ENCODE data around the gene ZNF853. TPM values are rescaled to one million over a fixed set of nuclear protein-coding genes. Genes with fewer than 3 reads are reported as not detected.
"Not testable (repeated sequence)": the region's sequence is repeated elsewhere in the genome, so short reads cannot be mapped to it uniquely, and the experiment has no call there.

The ZNF853 gene
- total RNA-seq, 2 experiments from 2014 or later, result 0.63 to 1.3 TPM

GRCh38 chr7:6631605-6632004 is 16.2 kb downstream of the ZNF853 start:
- CTCF ChIA-PET, result no interaction called here
- Mint-ChIP-seq H3K4me3 (no peak overlapping the region), H3K27me3 (no peaks in the 10 kb centered on the region), H3K27ac (no peak overlapping the region), H3K4me1 (peaks cover 6% of the 10 kb centered on the region), H3K36me3 (no peaks in the 10 kb centered on the region), H3K9me3 (ENCODE audit: low read depth) (no peaks in the 10 kb centered on the region)
- DNase-seq (no peak), ATAC-seq (no peak)

- H3K27ac Mint-ChIP-seq, result no peak overlapping the region
- peaks cover 2% of the 10 kb centered on the region for H3K36me3 Mint-ChIP-seq
- DNase-seq, result no peak
- no peaks in the 10 kb centered on the region for H3K9me3 Mint-ChIP-seq (ENCODE audit: low read depth)
- ATAC-seq, result no peak
- CTCF ChIA-PET, result no interaction called here
- no peaks in the 10 kb centered on the region for H3K27me3 Mint-ChIP-seq
- H3K4me3 Mint-ChIP-seq, result no peak overlapping the region
- H3K4me1 Mint-ChIP-seq, result peaks cover 18% of the 10 kb centered on the region
These were observed 18.6 kb downstream of the ZNF853 start for GRCh38 chr7:6634021-6634420.

GRCh38 chr7:6634971-6635370 is 19.6 kb downstream of the ZNF853 start:
- Mint-ChIP-seq H3K36me3 (peaks cover 11% of the 10 kb centered on the region), H3K4me1 (peaks cover 27% of the 10 kb centered on the region), H3K27ac (peak overlapping the region; percentile 36)
- H3K4me3 Mint-ChIP-seq; ATAC-seq; DNase-seq; H3K27me3 Mint-ChIP-seq; CTCF ChIA-PET; H3K9me3 Mint-ChIP-seq (ENCODE audit: low read depth): not testable (repeated sequence)

DNA sequence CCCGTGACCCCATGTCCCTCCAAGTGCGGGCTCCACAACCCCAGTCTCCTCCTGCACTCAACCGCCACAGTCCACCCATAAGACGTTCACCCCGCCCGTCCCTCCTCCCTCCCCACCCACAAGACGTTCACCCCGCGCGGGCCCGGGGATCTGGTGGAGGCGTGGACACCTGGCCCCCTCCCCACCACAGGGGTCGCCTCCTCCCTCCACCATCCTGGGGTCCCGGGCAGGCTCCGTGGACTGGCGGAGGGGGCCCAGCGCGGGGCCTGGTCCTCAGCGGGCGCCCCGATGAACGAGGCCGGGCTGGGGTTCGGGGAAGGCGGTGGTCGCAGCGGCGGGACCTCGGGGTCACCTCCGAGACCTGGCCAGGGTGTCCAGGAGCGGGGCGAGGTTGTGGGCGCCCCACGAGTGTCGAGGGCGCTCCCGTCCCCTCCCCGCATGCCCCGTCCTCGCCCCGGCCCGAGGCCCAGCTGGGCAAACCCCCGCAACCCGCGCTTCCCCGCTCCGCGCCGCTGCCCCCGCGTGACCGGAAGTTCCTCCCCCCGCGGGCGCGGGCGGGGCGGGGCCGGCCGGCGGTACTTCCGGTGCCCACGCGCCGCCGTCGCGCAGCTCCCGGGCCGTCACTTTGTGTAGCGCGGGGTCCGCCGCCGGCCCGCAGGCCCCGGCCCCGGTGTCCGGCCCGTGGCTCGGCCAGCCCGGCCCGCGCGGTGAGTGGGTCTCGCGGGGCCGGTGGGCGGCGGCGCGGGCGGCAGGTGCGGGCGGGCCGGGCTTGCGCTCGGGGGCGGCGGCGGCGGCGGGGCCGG is 21.5 kb downstream of the ZNF853 start, which contains the start of gene ZNF316:
Gene ZNF316 (plus strand): TSS at position 578 of the 803 bp plus-strand sequence. CDS start 5,092 bp downstream, outside the sequence.
- peak within 1 kb of the TSS; percentile 81 for H3K27ac Mint-ChIP-seq
- H3K4me3 Mint-ChIP-seq, result peak within 1 kb of the TSS; percentile 76
- CTCF ChIA-PET, result interaction anchor here (0.6 to 1.3 kb wide), 4 partner anchors 9 to 79 kb away, joined by 3 to 5 read pairs (median 3); no protein-coding TSS in a partner anchor
- peaks cover 25% of the 10 kb centered on the region for H3K36me3 Mint-ChIP-seq
- DNase-seq, result peak; percentile 61
- H3K4me1 Mint-ChIP-seq, result peaks cover 29% of the 10 kb centered on the region
- H3K27me3 Mint-ChIP-seq, result no peaks in the 10 kb centered on the region
- peak; percentile 80 for ATAC-seq
- H3K9me3 Mint-ChIP-seq (ENCODE audit: low read depth), result no peaks in the 10 kb centered on the region

DNA sequence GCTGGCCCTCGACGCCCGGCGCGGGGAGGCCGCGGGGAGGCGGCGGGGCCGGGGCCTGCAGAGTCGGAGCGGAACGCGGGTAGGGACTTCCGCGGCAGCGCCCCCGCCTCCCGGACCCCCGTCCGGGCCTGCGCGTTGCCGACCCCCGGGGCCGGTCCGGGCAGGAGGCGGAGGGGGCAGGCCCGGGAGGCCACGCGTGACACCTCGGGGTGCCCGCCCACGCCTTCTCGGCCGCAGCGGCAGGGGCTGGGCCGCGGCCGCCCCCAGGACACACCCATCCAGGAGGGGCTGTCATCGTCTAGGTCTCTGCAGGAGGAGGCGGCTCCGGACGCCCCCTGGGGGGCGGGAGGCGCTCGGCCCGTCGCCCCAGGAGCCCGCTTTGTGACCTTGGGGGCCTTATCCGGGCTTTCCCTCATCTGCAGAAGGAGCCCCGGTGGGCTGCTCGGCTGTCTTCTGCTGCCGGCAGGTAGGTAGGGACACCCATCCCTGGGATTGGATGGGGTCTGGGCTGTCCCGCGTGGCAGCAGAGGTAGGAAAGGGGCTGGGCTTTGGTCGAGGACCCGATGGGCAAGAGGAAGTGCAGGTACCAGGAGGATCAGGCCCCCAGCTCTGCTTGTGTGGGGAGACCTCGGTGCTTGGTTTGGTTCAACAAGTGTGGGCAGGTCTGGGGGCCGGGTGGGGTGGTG is 22.3 kb downstream of the ZNF853 start:
- peak; percentile 75 for DNase-seq
- no peaks in the 10 kb centered on the region for H3K9me3 Mint-ChIP-seq (ENCODE audit: low read depth)
- H3K27ac Mint-ChIP-seq, result peak overlapping the region; percentile 81
- peak; percentile 85 for ATAC-seq
- peak overlapping the region; percentile 76 for H3K4me3 Mint-ChIP-seq
- no peaks in the 10 kb centered on the region for H3K27me3 Mint-ChIP-seq
- H3K4me1 Mint-ChIP-seq, result peaks cover 29% of the 10 kb centered on the region
- H3K36me3 Mint-ChIP-seq, result peaks cover 33% of the 10 kb centered on the region
- CTCF ChIA-PET, result interaction anchor here (1.1 to 2.2 kb wide), 2 partner anchors 17 to 27 kb away, joined by 3 to 6 read pairs; no protein-coding TSS in a partner anchor

DNA sequence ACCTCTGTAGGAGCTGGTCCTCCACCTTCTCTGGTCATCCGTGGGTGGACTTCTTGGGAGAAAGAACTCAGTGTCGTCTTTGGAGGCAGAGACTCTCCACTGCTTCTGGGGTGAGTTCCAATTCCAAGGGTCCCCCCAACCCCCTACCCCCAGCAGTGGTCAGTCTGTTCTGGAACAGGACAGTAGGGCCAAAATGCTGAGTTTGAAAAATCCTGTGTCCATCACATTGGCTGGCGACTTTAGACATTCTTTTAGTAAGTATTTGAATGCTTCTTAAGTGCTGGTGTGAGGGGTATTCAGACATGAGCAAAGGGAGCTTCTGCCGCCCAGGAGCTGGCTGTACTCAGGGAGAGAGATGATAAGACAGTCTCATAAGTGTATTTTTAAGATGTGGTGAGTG is 23.6 kb downstream of the ZNF853 start:
- no peak for DNase-seq
- CTCF ChIA-PET, result interaction anchor here (2.2 kb wide), 1 partner anchor 19 kb away, joined by 6 read pairs; no protein-coding TSS in a partner anchor
- Mint-ChIP-seq H3K36me3 (peaks cover 41% of the 10 kb centered on the region), H3K9me3 (ENCODE audit: low read depth) (no peaks in the 10 kb centered on the region), H3K4me1 (peaks cover 29% of the 10 kb centered on the region), H3K4me3 (peak overlapping the region; percentile 76), H3K27ac (peak overlapping the region; percentile 81), H3K27me3 (no peaks in the 10 kb centered on the region)
- ATAC-seq, result no peak

DNA sequence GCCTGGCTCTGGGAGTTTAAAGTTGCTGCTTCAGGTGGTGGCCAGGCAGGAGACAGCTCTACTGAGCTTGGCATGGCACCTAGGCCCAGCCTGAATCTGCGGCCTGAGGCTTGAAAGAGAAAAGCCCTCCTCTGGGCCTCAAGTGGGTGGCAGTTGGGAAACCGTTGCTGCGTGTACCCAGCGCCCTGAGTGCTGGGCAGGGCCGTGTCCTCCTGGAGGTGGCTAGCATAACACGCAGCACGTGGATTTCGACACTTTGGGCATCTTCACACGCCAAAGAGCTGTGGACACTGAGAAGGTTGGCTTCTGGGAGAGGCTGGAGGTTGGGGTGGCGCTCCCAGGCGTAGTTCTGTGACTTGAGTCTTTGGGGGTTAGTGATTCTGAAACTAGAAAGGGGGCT is 24.2 kb downstream of the ZNF853 start:
- peaks cover 29% of the 10 kb centered on the region for H3K4me1 Mint-ChIP-seq
- no peaks in the 10 kb centered on the region for H3K27me3 Mint-ChIP-seq
- DNase-seq (no peak), ATAC-seq (no peak)
- H3K9me3 Mint-ChIP-seq (ENCODE audit: low read depth), result no peaks in the 10 kb centered on the region
- CTCF ChIA-PET, result interaction anchor here (2.2 kb wide), 1 partner anchor 19 kb away, joined by 6 read pairs; no protein-coding TSS in a partner anchor
- H3K27ac Mint-ChIP-seq, result no peak overlapping the region
- H3K36me3 Mint-ChIP-seq, result peaks cover 46% of the 10 kb centered on the region
- H3K4me3 Mint-ChIP-seq, result no peak overlapping the region

DNA sequence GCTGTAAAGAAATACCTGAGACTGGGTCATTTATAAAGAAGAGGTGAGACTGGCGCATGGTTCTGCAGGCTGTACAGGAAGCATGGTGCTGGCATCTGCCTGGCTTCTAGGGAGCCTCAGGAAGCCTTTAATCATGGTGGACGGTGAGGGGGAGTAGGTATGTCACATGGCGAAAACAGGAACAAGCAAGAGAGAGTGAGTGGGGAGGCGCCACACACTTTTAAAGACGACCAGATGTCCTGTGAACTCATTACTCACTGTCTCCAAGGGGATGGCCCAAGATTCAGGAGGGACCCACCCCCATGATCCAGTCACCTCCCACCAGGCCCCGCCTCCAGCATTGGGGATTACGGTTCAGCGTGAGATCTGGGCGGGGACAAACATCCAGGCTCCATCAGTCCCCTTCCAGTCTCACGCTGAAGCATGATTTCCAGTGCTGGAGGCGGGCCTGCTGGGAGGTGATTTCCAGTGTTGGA is 24.9 kb downstream of the ZNF853 start:
- no peaks in the 10 kb centered on the region for H3K27me3 Mint-ChIP-seq
- no peak overlapping the region for H3K4me3 Mint-ChIP-seq
- no peak for ATAC-seq
- CTCF ChIA-PET, result interaction anchor here (0.6 kb wide), 1 partner anchor 155 kb away, joined by 3 read pairs; no protein-coding TSS in a partner anchor
- no peak for DNase-seq
- H3K27ac Mint-ChIP-seq, result no peak overlapping the region
- H3K9me3 Mint-ChIP-seq (ENCODE audit: low read depth), result no peaks in the 10 kb centered on the region
- peaks cover 27% of the 10 kb centered on the region for H3K4me1 Mint-ChIP-seq
- peaks cover 52% of the 10 kb centered on the region for H3K36me3 Mint-ChIP-seq

DNA sequence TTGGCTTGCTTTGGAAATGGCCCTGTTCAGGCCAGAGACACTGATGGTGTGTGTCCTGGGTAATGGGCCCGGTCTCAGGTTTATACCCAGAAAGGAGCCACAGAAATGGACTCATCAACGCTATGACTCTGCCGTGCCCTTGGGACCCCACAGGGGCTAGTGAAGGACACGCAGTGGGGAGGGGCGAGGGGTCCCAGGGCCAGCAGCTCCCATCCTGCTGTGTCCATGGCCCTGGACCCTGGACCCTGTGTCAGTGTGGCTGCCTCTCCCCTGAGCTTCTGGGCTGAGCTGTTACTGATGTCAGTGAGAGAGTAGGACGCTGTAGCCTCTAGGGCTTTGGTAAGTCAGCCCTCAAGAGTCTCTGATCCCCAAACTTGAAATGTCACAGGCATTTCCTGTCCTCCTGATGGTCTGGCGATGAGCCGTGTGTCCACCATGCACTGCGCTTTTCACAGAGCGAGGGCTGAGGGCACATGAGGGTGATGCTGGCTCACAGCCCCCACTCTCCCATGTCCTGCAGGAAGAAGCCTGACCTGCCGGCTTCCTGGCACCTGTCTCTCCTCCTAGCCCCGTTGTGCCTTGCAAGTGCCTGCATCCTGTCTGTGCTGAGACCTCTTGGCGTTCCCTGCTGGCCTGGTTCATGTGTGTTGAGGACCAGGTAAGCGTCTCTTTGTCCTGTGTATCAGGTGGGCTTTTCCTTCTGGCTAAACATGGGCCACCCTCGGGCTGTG is 26.1 kb downstream of the ZNF853 start:
- CTCF ChIA-PET, result no interaction called here
- Mint-ChIP-seq H3K4me1 (peaks cover 24% of the 10 kb centered on the region), H3K36me3 (peaks cover 57% of the 10 kb centered on the region), H3K27ac (no peak overlapping the region), H3K4me3 (no peak overlapping the region), H3K27me3 (no peaks in the 10 kb centered on the region), H3K9me3 (ENCODE audit: low read depth) (no peaks in the 10 kb centered on the region)
- no peak for ATAC-seq
- no peak for DNase-seq

GRCh38 chr7:6642239-6642839 is 26.9 kb downstream of the ZNF853 start:
- Mint-ChIP-seq H3K27me3 (no peaks in the 10 kb centered on the region), H3K36me3 (peaks cover 65% of the 10 kb centered on the region), H3K4me1 (peaks cover 24% of the 10 kb centered on the region), H3K4me3 (no peak overlapping the region), H3K27ac (no peak overlapping the region), H3K9me3 (ENCODE audit: low read depth) (no peaks in the 10 kb centered on the region)
- ATAC-seq (no peak), DNase-seq (no peak)
- CTCF ChIA-PET, result no interaction called here

- CTCF ChIA-PET, result no interaction called here
- no peak for DNase-seq
- peaks cover 71% of the 10 kb centered on the region for H3K36me3 Mint-ChIP-seq
- no peaks in the 10 kb centered on the region for H3K27me3 Mint-ChIP-seq
- ATAC-seq, result no peak
- H3K4me3 Mint-ChIP-seq, result no peak overlapping the region
- H3K27ac Mint-ChIP-seq, result no peak overlapping the region
- no peaks in the 10 kb centered on the region for H3K9me3 Mint-ChIP-seq (ENCODE audit: low read depth)
- H3K4me1 Mint-ChIP-seq, result peaks cover 21% of the 10 kb centered on the region
These were observed 27.6 kb downstream of the ZNF853 start for GRCh38 chr7:6642861-6643640.

DNA sequence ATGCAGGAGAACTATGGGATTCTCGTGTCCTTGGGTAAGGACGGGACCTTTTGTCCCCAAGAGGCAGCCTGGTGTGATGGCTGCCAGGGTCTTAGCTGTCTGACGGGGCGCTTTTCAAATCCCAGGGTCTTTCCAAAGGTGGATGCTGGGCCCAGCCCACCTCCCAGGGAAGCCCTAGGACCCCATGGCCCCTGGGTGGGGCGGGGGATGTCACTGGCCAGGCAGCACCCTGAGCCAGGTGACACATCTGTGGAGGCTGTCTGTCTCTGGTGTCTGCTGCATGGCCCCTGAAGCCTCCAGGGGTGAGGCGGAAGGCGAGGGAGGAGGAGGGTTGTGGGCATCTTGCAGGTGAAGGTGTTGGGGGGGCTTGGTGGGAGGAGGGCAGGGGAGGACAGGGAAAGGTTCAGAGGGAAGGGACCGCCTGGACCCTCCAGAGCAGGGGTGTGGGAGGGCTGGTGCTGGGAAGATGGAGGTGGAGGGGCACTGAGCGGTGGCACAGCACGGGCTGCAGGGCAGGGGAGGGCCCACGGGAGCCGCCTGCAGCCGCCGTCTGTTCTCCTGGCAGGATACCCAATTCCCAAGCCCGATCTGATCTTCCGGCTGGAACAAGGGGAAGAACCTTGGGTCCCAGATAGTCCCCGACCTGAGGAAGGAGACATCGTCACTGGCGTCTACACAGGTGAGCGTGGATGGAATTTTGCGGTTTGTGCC is 28.7 kb downstream of the ZNF853 start:
- no peak for ATAC-seq
- CTCF ChIA-PET, result interaction anchor here (0.6 kb wide), 1 partner anchor 50 kb away, joined by 3 read pairs; no protein-coding TSS in a partner anchor
- peaks cover 11% of the 10 kb centered on the region for H3K4me1 Mint-ChIP-seq
- no peak for DNase-seq
- H3K4me3 Mint-ChIP-seq, result no peak overlapping the region
- H3K9me3 Mint-ChIP-seq (ENCODE audit: low read depth), result no peaks in the 10 kb centered on the region
- H3K36me3 Mint-ChIP-seq, result peaks cover 76% of the 10 kb centered on the region
- no peak overlapping the region for H3K27ac Mint-ChIP-seq
- no peaks in the 10 kb centered on the region for H3K27me3 Mint-ChIP-seq
